ENCODE measurements around the gene AQP12B. TPM values are rescaled to one million over a fixed set of nuclear protein-coding genes. Genes with fewer than 3 reads are reported as not detected.

The AQP12B gene
- total RNA-seq, 1 donor from 2014 or later = not detected

GRCh38 chr2:240640939-240641338 is 41.7 kb downstream of the AQP12B start:
- no peak overlapping the region for H3K27ac Mint-ChIP-seq
- no peaks in the 10 kb centered on the region for H3K9me3 Mint-ChIP-seq
- DNase-seq (no peak), ATAC-seq (ENCODE audit: low read depth) (no peak)
- no peak for TF ChIP-seq CTCF (IDR thresholded peaks at IDR 0.05)
- ChIA-PET POLR2A (no interaction called here), CTCF (no interaction called here)
- H3K27me3 Mint-ChIP-seq = no peaks in the 10 kb centered on the region
- no peaks in the 10 kb centered on the region for H3K36me3 Mint-ChIP-seq (ENCODE audit: low read depth)
- intact Hi-C loops (cut with micrococcal nuclease) = no loop called here
- H3K4me1 Mint-ChIP-seq = no peaks in the 10 kb centered on the region
- H3K4me3 Mint-ChIP-seq = no peak overlapping the region

- H3K27ac Mint-ChIP-seq = no peak overlapping the region
- CTCF ChIA-PET = no interaction called here
- no peak for TF ChIP-seq CTCF (IDR thresholded peaks at IDR 0.05)
- ATAC-seq (ENCODE audit: low read depth) (no peak), DNase-seq (no peak)
- H3K9me3 Mint-ChIP-seq = no peaks in the 10 kb centered on the region
- no peaks in the 10 kb centered on the region for H3K27me3 Mint-ChIP-seq
- no peaks in the 10 kb centered on the region for H3K4me1 Mint-ChIP-seq
- POLR2A ChIA-PET = no interaction called here
- H3K36me3 Mint-ChIP-seq (ENCODE audit: low read depth) = no peaks in the 10 kb centered on the region
- intact Hi-C loops (cut with micrococcal nuclease) = no loop called here
- no peak overlapping the region for H3K4me3 Mint-ChIP-seq
Observed at GRCh38 chr2:240639566-240639965, 43.1 kb downstream of the AQP12B start.

- Mint-ChIP-seq H3K4me1 (no peaks in the 10 kb centered on the region), H3K4me3 (no peak overlapping the region), H3K27me3 (no peaks in the 10 kb centered on the region), H3K36me3 (ENCODE audit: low read depth) (no peaks in the 10 kb centered on the region), H3K9me3 (peaks cover 6% of the 10 kb centered on the region), H3K27ac (no peak overlapping the region)
- POLR2A ChIA-PET = no interaction called here
- no peak for DNase-seq
- CTCF ChIA-PET = no interaction called here
- intact Hi-C loops (cut with micrococcal nuclease) = no loop called here
- no peak for TF ChIP-seq CTCF (IDR thresholded peaks at IDR 0.05)
- ATAC-seq (ENCODE audit: low read depth) = no peak
Observed at GRCh38 chr2:240638512-240639160, 44.0 kb downstream of the AQP12B start.

- Mint-ChIP-seq H3K36me3 (ENCODE audit: low read depth) (no peaks in the 10 kb centered on the region), H3K27ac (no peak overlapping the region), H3K4me3 (no peak overlapping the region), H3K9me3 (peaks cover 13% of the 10 kb centered on the region), H3K27me3 (no peaks in the 10 kb centered on the region), H3K4me1 (no peaks in the 10 kb centered on the region)
- ATAC-seq (ENCODE audit: low read depth) (no peak), DNase-seq (no peak)
- intact Hi-C loops (cut with micrococcal nuclease) = no loop called here
- POLR2A ChIA-PET = no interaction called here
- TF ChIP-seq CTCF (IDR thresholded peaks at IDR 0.05) = no peak
- CTCF ChIA-PET = no interaction called here
Observed at GRCh38 chr2:240637901-240638345, 44.8 kb downstream of the AQP12B start.

GRCh38 chr2:240637116-240637900 is 45.4 kb downstream of the AQP12B start:
- ChIA-PET POLR2A (no interaction called here), CTCF (no interaction called here)
- peaks cover 14% of the 10 kb centered on the region for H3K9me3 Mint-ChIP-seq
- H3K4me1 Mint-ChIP-seq = no peaks in the 10 kb centered on the region
- no peak for ATAC-seq (ENCODE audit: low read depth)
- intact Hi-C loops (cut with micrococcal nuclease) = no loop called here
- peak; percentile 9 for DNase-seq
- no peak overlapping the region for H3K4me3 Mint-ChIP-seq
- H3K27ac Mint-ChIP-seq = no peak overlapping the region
- TF ChIP-seq CTCF (IDR thresholded peaks at IDR 0.05) = no peak
- no peaks in the 10 kb centered on the region for H3K27me3 Mint-ChIP-seq
- H3K36me3 Mint-ChIP-seq (ENCODE audit: low read depth) = no peaks in the 10 kb centered on the region
